H1 (cell line): ENCODE measurements around the gene B9D1. TPM values are rescaled to one million over a fixed set of nuclear protein-coding genes. Genes with fewer than 3 reads are reported as not detected.

Experiments
- CTCF ChIA-PET: fragments of 300-600 bp; sonication (Branson Sonifier 250); formaldehyde crosslinking; loops from one replicate; lab custom pipeline; 2021; ENCODE audit not compliant: partially characterized antibody; lab: Charles Lee
- POLR2A ChIA-PET: fragments of 300-600 bp; sonication (Branson Sonifier 250); formaldehyde crosslinking; loops from one replicate; lab custom pipeline; 2021; ENCODE audit warnings: inconsistent platforms; ENCODE audit not compliant: partially characterized antibody; lab: Charles Lee
- DNase-seq, 2 experiments: peaks; one replicate each; pipeline versions ENCODE4 v3.0.0 to v3.0.0-alpha.2; 2010 to 2022; ENCODE audit warnings: low spot score in 2 of 2, low read depth in 1 of 2, mixed read lengths in 1 of 2
- FAIRE-seq: peaks from 2 replicates; lab custom pipeline; 2011; peaks lifted over from hg19 to GRCh38; lab: Jason Lieb, UNC
- H2AFZ ChIP-seq: 2 replicates; pipeline ENCODE4 v1.8.1; 2012; ENCODE audit warnings: low read length, inconsistent platforms
- H2AK5ac ChIP-seq: 2 replicates; pipeline ENCODE4 v1.6.1; 2013; ENCODE audit warnings: low read depth, low read length
- H2BK120ac ChIP-seq: replicated peaks from 2 replicates; pipeline ENCODE3; 2013; ENCODE audit warnings: low read depth, low read length, inconsistent platforms
- H2BK12ac ChIP-seq: 2 replicates; pipeline ENCODE4 v1.6.1; 2013; ENCODE audit warnings: low read depth, low read length
- H2BK15ac ChIP-seq: 2 replicates; pipeline ENCODE4 v1.6.1; 2013; ENCODE audit warnings: low read length
- H2BK20ac ChIP-seq: 2 replicates; pipeline ENCODE4 v1.6.1; 2013; ENCODE audit warnings: low read length
- H2BK5ac ChIP-seq: 2 replicates; pipeline ENCODE4 v1.6.1; 2013; ENCODE audit warnings: low read depth, low read length
- H3K14ac ChIP-seq: 2 replicates; pipeline ENCODE4 v1.6.1; 2013; ENCODE audit warnings: inconsistent platforms; ENCODE audit not compliant: insufficient read length
- H3K18ac ChIP-seq: 2 replicates; pipeline ENCODE4 v1.6.1; 2013; ENCODE audit warnings: low read length; ENCODE audit errors: extremely low read depth
- H3K23ac ChIP-seq: 2 replicates; pipeline ENCODE4 v1.6.1; 2013; ENCODE audit warnings: inconsistent platforms; ENCODE audit not compliant: insufficient read length
- H3K23me2 ChIP-seq: 2 replicates; pipeline ENCODE4 v1.6.1; 2013; ENCODE audit warnings: low read depth, low read length
- H3K27ac ChIP-seq: 2 replicates; pipeline ENCODE4 v1.6.1; 2011; ENCODE audit warnings: low read depth, low read length, inconsistent platforms
- H3K27me3 ChIP-seq, 4 experiments: replicated peaks in 1 of 4; 1 replicate in 1 of 4; 2 replicates in 3 of 4; pipeline versions ENCODE4 v1.6.1 to v1.8.1; 2011 to 2013; ENCODE audit warnings: low read length in 3 of 4, mild to moderate bottlenecking in 3 of 4, inconsistent platforms in 2 of 4, mixed read lengths in 2 of 4, moderate library complexity in 1 of 4; ENCODE audit not compliant: control insufficient read depth in 3 of 4, insufficient read depth in 3 of 4; ENCODE audit errors: extremely low read depth in 1 of 4
- H3K36me3 ChIP-seq, 4 experiments: 2 replicates each; pipeline versions ENCODE4 v1.6.1 to v1.8.1; 2011 to 2013; ENCODE audit warnings: mild to moderate bottlenecking in 4 of 4, low read length in 3 of 4, moderate library complexity in 2 of 4, control low read depth in 1 of 4, inconsistent platforms in 1 of 4; ENCODE audit not compliant: insufficient read depth in 4 of 4, control insufficient read depth in 2 of 4
- H3K4ac ChIP-seq: replicated peaks from 2 replicates; pipeline ENCODE3; 2013; ENCODE audit warnings: low read length, low read depth, mixed read lengths, inconsistent platforms; ENCODE audit not compliant: insufficient read length
- H3K4me1 ChIP-seq, 4 experiments: replicated peaks in 1 of 4; 1 replicate in 1 of 4; 2 replicates in 3 of 4; pipeline versions ENCODE4 v1.6.1 to v1.8.1; 2011 to 2013; ENCODE audit warnings: low read length in 3 of 4, inconsistent platforms in 2 of 4, mixed read lengths in 1 of 4; ENCODE audit not compliant: insufficient read depth in 4 of 4, control insufficient read depth in 3 of 4
- H3K4me2 ChIP-seq, 2 experiments: 2 replicates each; pipeline versions ENCODE4 v1.6.1 to v1.8.1; 2011 to 2013; ENCODE audit warnings: low read depth in 2 of 2, low read length in 2 of 2, control low read depth in 1 of 2, inconsistent platforms in 1 of 2, mild to moderate bottlenecking in 1 of 2; ENCODE audit not compliant: insufficient read depth in 1 of 2
- H3K4me3 ChIP-seq, 4 experiments: fragments of 200-600, 300-600 bp in 1 of 4; sonication (generic), shearing (Covaris generic), sonication (Bioruptor Twin) in 1 of 4; 2 replicates each; pipeline versions ENCODE4 v1.5.1 to v1.8.1; 2011 to 2016; ENCODE audit warnings: low read length in 4 of 4, low read depth in 3 of 4, control low read depth in 2 of 4, inconsistent platforms in 2 of 4, mild to moderate bottlenecking in 2 of 4, mixed read lengths in 1 of 4, moderate library complexity in 1 of 4; ENCODE audit not compliant: insufficient read depth in 2 of 4; ENCODE audit errors: extremely low read depth in 1 of 4
- H3K56ac ChIP-seq: replicated peaks from 2 replicates; pipeline ENCODE3; 2013; ENCODE audit warnings: low read depth, mild to moderate bottlenecking, mixed read lengths, low read length, inconsistent platforms; ENCODE audit not compliant: insufficient read length
- H3K79me1 ChIP-seq: 2 replicates; pipeline ENCODE4 v1.6.1; 2013; ENCODE audit warnings: low read depth, low read length, control low read depth
- H3K79me2 ChIP-seq, 2 experiments: 2 replicates each; pipeline versions ENCODE4 v1.6.1 to v1.8.1; 2012 to 2013; ENCODE audit warnings: low read length in 2 of 2, mild to moderate bottlenecking in 2 of 2, inconsistent platforms in 1 of 2; ENCODE audit not compliant: insufficient read depth in 2 of 2, control insufficient read depth in 1 of 2
- H3K9ac ChIP-seq, 4 experiments: replicated peaks in 1 of 4; 1 replicate in 1 of 4; 2 replicates in 3 of 4; pipeline versions ENCODE4 v1.6.1 to v1.8.1; 2011 to 2013; ENCODE audit warnings: low read depth in 3 of 4, low read length in 3 of 4, control low read depth in 2 of 4, mild to moderate bottlenecking in 2 of 4, moderate library complexity in 2 of 4, inconsistent platforms in 1 of 4; ENCODE audit errors: extremely low read depth in 1 of 4
- H3K9me3 ChIP-seq, 2 experiments: 2 replicates each; pipeline versions ENCODE4 v1.6.1 to v1.8.1; 2012 to 2013; ENCODE audit warnings: mild to moderate bottlenecking in 2 of 2, moderate library complexity in 2 of 2, control low read depth in 1 of 2, inconsistent platforms in 1 of 2, low read depth in 1 of 2, low read length in 1 of 2, mixed read lengths in 1 of 2; ENCODE audit not compliant: insufficient read depth in 2 of 2
- H4K20me1 ChIP-seq, 2 experiments: replicated peaks in 1 of 2; 2 replicates each; pipeline versions ENCODE3 to v1.8.1; 2011 to 2013; ENCODE audit warnings: inconsistent platforms in 2 of 2, low read length in 2 of 2, mild to moderate bottlenecking in 1 of 2; ENCODE audit not compliant: insufficient read depth in 2 of 2, control insufficient read depth in 1 of 2
- H4K5ac ChIP-seq: 2 replicates; pipeline ENCODE4 v1.6.1; 2013; ENCODE audit warnings: low read length, low read depth, mixed read lengths, inconsistent platforms; ENCODE audit not compliant: insufficient read length
- H4K8ac ChIP-seq: 2 replicates; pipeline ENCODE4 v1.8.0; 2013; ENCODE audit warnings: mild to moderate bottlenecking, moderate library complexity, low read length, inconsistent platforms; ENCODE audit not compliant: insufficient read depth; ENCODE audit errors: extremely low read depth
- H4K91ac ChIP-seq: replicated peaks from 2 replicates; pipeline ENCODE3; 2013; ENCODE audit warnings: low read length, mixed read lengths, inconsistent platforms; ENCODE audit not compliant: insufficient read length
- CEBPB ChIP-seq: IDR thresholded peaks from 2 replicates; pipeline ENCODE4 v1.6.1; 2012; ENCODE audit warnings: low read depth, low read length
- FOSL1 ChIP-seq: IDR thresholded peaks from 2 replicates; pipeline ENCODE4 v1.6.1; 2011; ENCODE audit warnings: mild to moderate bottlenecking, low read depth, low read length, moderate library complexity; ENCODE audit not compliant: insufficient read depth
- TEAD4 ChIP-seq: IDR thresholded peaks from 2 replicates; pipeline ENCODE4 v1.6.1; 2012; ENCODE audit warnings: low read depth, low read length, inconsistent platforms, mixed read lengths
- WGBS, 2 experiments: shearing (Covaris generic) in 1 of 2; methylation state at CpG; one replicate each; pipeline versions ENCODE4 v1.1.6 to v1.1.7; 2013 to 2015; ENCODE audit warnings: low lambda C conversion rate in 2 of 2, mixed read lengths in 2 of 2, inconsistent platforms in 1 of 2, low coverage in 1 of 2, missing lambda C conversion rate in 1 of 2; ENCODE audit not compliant: insufficient replicate concordance in 2 of 2, insufficient coverage in 1 of 2, insufficient read length in 1 of 2; ENCODE audit errors: extremely low coverage in 1 of 2, missing lambda C conversion rate in 1 of 2; 5-methylcytosine and 5-hydroxymethylcytosine counted together
- polyA plus RNA-seq, 7 experiments: library from polyadenylated mRNA; depleted of rRNA in 3 of 7; stranded (reverse) in 5 of 7; unstranded in 2 of 7; fragments of >200 nt in 5 of 7; fragments of 200-250 nt in 2 of 7; gene quantifications; 1 replicate in 5 of 7; 2 replicates in 1 of 7; 4 replicates in 1 of 7; pipeline versions ENCODE4 v1.2.1 to v1.2.3, GENCODE V29; 2011 to 2013; ENCODE audit warnings: missing spikeins in 2 of 7, mixed read lengths in 2 of 7
- total RNA-seq: library from RNA; stranded (reverse); fragmentation: NEBNext Ultra II Directional; extraction: Animal tissue kit (Norgen Biotek cat#: 25700); gene quantifications from 2 replicates; pipeline ENCODE4 v1.2.1, GENCODE V29; 2021

Gene B9D1
- total and polyA plus RNA-seq, 2 of the 8 experiments (the other 6 are each of a cell fraction or from before 2014, with no cell fraction given) = 24.6 to 65.7 TPM

DNA sequence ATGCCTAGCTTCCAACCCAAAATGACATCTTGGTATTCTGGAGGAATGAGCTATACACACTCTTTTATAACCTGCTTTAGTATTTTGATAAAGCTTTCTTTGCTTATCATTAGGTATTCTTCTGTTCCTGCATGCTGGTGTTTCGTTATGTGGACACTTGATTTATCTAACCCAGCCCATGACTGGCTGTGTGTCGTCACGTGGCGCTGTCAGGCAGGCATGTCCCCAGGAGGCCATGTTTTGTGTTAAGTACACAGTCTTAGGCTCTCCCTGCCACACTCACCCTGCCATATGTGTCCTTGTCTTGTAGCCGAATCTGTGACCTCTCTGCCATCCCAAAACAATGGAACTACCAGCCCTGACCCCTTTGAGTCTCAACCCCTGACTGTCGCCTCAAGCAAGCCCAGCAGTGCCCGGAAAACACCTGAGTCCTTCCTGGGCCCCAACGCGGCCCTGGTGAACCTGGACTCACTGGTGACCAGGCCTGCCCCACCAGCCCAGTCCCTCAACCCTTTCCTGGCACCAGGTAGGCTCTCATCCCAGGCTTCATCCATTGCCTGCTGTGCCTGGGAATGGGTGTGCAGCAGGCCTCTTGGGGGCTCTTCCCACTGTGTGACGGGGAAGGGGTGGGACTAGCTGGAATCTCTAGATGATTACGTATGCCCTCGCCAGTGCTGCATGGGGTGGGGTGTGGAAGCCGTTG, 30.8 kb downstream of the B9D1 start:
- no peaks in the 10 kb centered on the region for H3K23me2 ChIP-seq
- no peaks in the 10 kb centered on the region for H3K9me3 ChIP-seq
- POLR2A ChIA-PET = interaction anchor here (1.0 to 1.3 kb wide), 2 partner anchors 11 to 13 kb away, joined by 3 to 5 read pairs; no protein-coding TSS in a partner anchor
- H3K4me1 ChIP-seq = peaks cover 0 to 3% (median under 1%) of the 10 kb centered on the region in 4 experiments; a peak in 1 of 7 replicates
- H3K27ac ChIP-seq = no peak overlapping the region
- H3K27me3 ChIP-seq = no peaks in the 10 kb centered on the region
- WGBS, 2 experiments = 85% methylated on average over 13 of the region's 13 CpGs; no CpG with 5 or more reads in 1 of the 2 experiments
- TF ChIP-seq FOSL1 = no peak
- TF ChIP-seq TEAD4 = no peak
- no peak for TF ChIP-seq CEBPB
- H3K4me3 ChIP-seq = no peak overlapping the region
- H3K56ac ChIP-seq = no peak overlapping the region
- FAIRE-seq (no peak), DNase-seq (no peak)
- H4K91ac ChIP-seq = no peak overlapping the region
- CTCF ChIA-PET = interaction anchor here (0.7 to 4.3 kb wide), 4 partner anchors 11 to 61 kb away, joined by 3 to 40 read pairs (median 5); no protein-coding TSS in a partner anchor
- no peak overlapping the region for H2BK120ac ChIP-seq
- H2BK5ac ChIP-seq = no peak overlapping the region
- no peak overlapping the region for H4K8ac ChIP-seq
- no peaks in the 10 kb centered on the region for H4K20me1 ChIP-seq
- H3K14ac ChIP-seq = no peak overlapping the region
- H2BK15ac ChIP-seq = no peak overlapping the region
- H4K5ac ChIP-seq = no peak overlapping the region
- no peak overlapping the region for H3K23ac ChIP-seq
- H2BK12ac ChIP-seq = no peak overlapping the region
- H3K79me2 ChIP-seq = no peaks in the 10 kb centered on the region
- no peak overlapping the region for H3K4me2 ChIP-seq
- no peaks in the 10 kb centered on the region for H3K79me1 ChIP-seq
- no peak overlapping the region for H2AFZ ChIP-seq
- no peak overlapping the region for H3K4ac ChIP-seq
- H2BK20ac ChIP-seq = no peak overlapping the region
- H2AK5ac ChIP-seq = no peak overlapping the region
- H3K18ac ChIP-seq = no peak overlapping the region
- peaks cover 0 to 4% (median 0%) of the 10 kb centered on the region in 4 experiments; a peak in 2 of 8 replicates for H3K36me3 ChIP-seq
- no peak overlapping the region for H3K9ac ChIP-seq
